ENCODE data around the gene VKORC1L1. TPM values are rescaled to one million over a fixed set of nuclear protein-coding genes. Genes with fewer than 3 reads are reported as not detected.
"Not testable (repeated sequence)": the region's sequence is repeated elsewhere in the genome, so short reads cannot be mapped to it uniquely, and the experiment has no call there.

VKORC1L1 gene
- total and polyA plus RNA-seq, 9 donors = 11.0 to 24.4 (median 20.4) TPM

GRCh38 chr7:65955718-65956117 lies 82.8 kb downstream of the VKORC1L1 start:
- no peaks in the 10 kb centered on the region for H3K4me1 ChIP-seq (ENCODE audit: control insufficient read depth, insufficient read depth, low read length)
- peaks cover 32% of the 10 kb centered on the region for H3K36me3 ChIP-seq (ENCODE audit: control insufficient read depth, insufficient read depth, low read length)
- WGBS (ENCODE audit: insufficient coverage) = 100% methylated on average over 2 of the region's 4 CpGs
- H3K9me3 ChIP-seq (replicated peaks; ENCODE audit: control insufficient read depth, low read depth, low read length) = no peaks in the 10 kb centered on the region
- H3K27ac ChIP-seq (ENCODE audit: low read length) = no peak overlapping the region
- DNase-seq = no peak
- no peak overlapping the region for H3K4me3 ChIP-seq (ENCODE audit: low read length)
- no peaks in the 10 kb centered on the region for H3K27me3 ChIP-seq (ENCODE audit: control insufficient read depth, insufficient read depth, low read length)

DNA sequence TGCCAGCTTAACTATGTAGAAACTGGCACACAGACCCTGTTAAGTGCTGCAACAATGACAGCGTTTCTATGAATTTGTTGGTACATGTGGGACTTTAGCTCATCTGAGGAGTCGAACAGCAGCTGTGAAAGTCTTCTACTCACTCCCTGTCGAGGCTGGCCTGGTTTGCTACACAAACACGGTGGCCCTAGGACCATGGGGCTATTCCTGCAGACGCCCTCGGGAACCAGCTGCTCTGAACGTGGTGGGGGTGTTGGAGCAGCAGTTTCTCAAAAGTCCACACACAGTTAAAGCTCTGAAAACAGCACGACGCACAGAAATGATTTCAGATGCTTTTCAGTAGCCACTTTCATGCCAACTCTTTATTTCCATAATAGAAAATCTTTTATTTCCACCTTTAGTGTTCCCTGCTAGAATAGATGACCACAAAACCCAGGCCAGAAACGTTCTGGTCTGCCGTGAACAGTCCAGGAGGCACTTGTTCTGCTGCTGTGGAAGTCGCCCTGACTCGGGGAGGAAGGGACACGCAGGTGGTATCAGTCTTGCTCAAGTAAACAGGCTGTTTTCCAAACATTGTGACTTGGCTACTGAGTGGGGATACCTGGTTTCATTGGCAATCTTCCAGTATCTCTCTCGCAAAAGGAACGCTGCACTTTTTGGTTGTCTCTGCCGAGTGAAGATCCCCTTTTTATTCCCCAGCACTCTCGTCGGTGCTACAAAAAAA lies 87.6 kb downstream of the VKORC1L1 start:
- no peaks in the 10 kb centered on the region for H3K27me3 ChIP-seq (ENCODE audit: control insufficient read depth, insufficient read depth, low read length)
- H3K9me3 ChIP-seq (replicated peaks; ENCODE audit: control insufficient read depth, low read depth, low read length) = no peaks in the 10 kb centered on the region
- DNase-seq = no peak
- H3K4me1 ChIP-seq (ENCODE audit: control insufficient read depth, insufficient read depth, low read length) = no peaks in the 10 kb centered on the region
- WGBS (ENCODE audit: insufficient coverage) = 72% methylated on average over 6 of the region's 19 CpGs
- H3K36me3 ChIP-seq (ENCODE audit: control insufficient read depth, insufficient read depth, low read length) = peaks cover 54% of the 10 kb centered on the region
- H3K27ac ChIP-seq (ENCODE audit: low read length) = no peak overlapping the region
- H3K4me3 ChIP-seq (ENCODE audit: low read length) = no peak overlapping the region

DNA sequence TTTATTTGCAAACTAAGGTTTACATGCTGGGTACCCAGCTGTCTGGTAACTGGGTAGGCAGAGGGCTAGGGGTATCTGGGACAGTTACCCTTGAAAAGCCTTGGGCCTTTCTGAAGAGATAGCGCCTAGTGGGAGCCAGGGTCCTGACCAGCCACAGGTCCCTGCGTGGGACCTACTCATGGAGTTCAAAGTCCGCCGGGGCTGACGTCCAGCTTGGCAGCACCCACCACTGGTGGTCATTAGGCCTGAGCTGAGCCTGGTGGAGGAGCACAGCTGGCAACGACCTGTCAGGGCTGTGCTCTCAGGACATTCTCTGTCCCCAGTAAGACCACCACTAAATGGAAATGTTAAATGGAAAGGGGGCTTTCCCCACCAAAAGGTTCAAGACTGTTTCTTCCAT lies 89.2 kb downstream of the VKORC1L1 start:
- no peak for DNase-seq
- Histone ChIP-seq H3K4me3 (ENCODE audit: low read length) (no peak overlapping the region), H3K4me1 (ENCODE audit: control insufficient read depth, insufficient read depth, low read length) (no peaks in the 10 kb centered on the region), H3K27me3 (ENCODE audit: control insufficient read depth, insufficient read depth, low read length) (no peaks in the 10 kb centered on the region), H3K36me3 (ENCODE audit: control insufficient read depth, insufficient read depth, low read length) (peaks cover 63% of the 10 kb centered on the region), H3K27ac (ENCODE audit: low read length) (no peak overlapping the region), H3K9me3 (replicated peaks; ENCODE audit: control insufficient read depth, low read depth, low read length) (no peaks in the 10 kb centered on the region)
- 90% methylated on average over 5 of the region's 6 CpGs for WGBS (ENCODE audit: insufficient coverage)

- no CpG with 5 or more reads among the region's 3 CpGs for WGBS (ENCODE audit: insufficient coverage)
- DNase-seq; H3K4me1 ChIP-seq (ENCODE audit: control insufficient read depth, insufficient read depth, low read length); H3K27me3 ChIP-seq (ENCODE audit: control insufficient read depth, insufficient read depth, low read length); H3K27ac ChIP-seq (ENCODE audit: low read length); H3K4me3 ChIP-seq (ENCODE audit: low read length); H3K9me3 ChIP-seq (replicated peaks; ENCODE audit: control insufficient read depth, low read depth, low read length): not testable (repeated sequence)
- peaks cover 89% of the 10 kb centered on the region for H3K36me3 ChIP-seq (ENCODE audit: control insufficient read depth, insufficient read depth, low read length)
Measured at GRCh38 chr7:65964671-65965070, 91.8 kb downstream of the VKORC1L1 start.

DNA sequence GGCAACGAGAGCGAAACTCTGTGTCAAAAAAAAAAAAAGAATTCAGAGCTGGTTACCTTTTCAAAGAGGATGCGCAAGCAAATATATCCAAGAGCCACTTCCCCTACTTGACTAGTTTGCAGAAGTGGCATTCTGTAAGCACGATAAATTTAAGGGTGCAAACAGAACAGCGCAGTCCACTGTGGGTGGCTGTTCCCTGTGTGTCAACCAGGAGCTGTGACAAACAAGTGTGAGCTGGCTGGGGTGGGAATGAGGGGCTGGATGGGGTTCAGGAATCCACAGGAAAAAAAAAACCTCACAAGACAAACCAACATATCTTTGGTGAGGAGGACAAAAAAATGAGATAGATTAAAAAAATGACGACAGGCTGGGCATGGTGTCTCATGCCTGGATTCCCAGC lies 93.3 kb downstream of the VKORC1L1 start:
- H3K36me3 ChIP-seq (ENCODE audit: control insufficient read depth, insufficient read depth, low read length) = peaks cover 87% of the 10 kb centered on the region
- H3K27ac ChIP-seq (ENCODE audit: low read length) = no peak overlapping the region
- H3K4me1 ChIP-seq (ENCODE audit: control insufficient read depth, insufficient read depth, low read length) = no peaks in the 10 kb centered on the region
- 95% methylated on average over 4 of the region's 6 CpGs for WGBS (ENCODE audit: insufficient coverage)
- no peak overlapping the region for H3K4me3 ChIP-seq (ENCODE audit: low read length)
- no peak for DNase-seq
- no peaks in the 10 kb centered on the region for H3K27me3 ChIP-seq (ENCODE audit: control insufficient read depth, insufficient read depth, low read length)
- no peaks in the 10 kb centered on the region for H3K9me3 ChIP-seq (replicated peaks; ENCODE audit: control insufficient read depth, low read depth, low read length)

- Histone ChIP-seq H3K27ac (ENCODE audit: low read length) (no peak overlapping the region), H3K27me3 (ENCODE audit: control insufficient read depth, insufficient read depth, low read length) (no peaks in the 10 kb centered on the region), H3K9me3 (replicated peaks; ENCODE audit: control insufficient read depth, low read depth, low read length) (no peaks in the 10 kb centered on the region), H3K4me3 (ENCODE audit: low read length) (no peak overlapping the region), H3K4me1 (ENCODE audit: control insufficient read depth, insufficient read depth, low read length) (no peaks in the 10 kb centered on the region), H3K36me3 (ENCODE audit: control insufficient read depth, insufficient read depth, low read length) (peaks cover 92% of the 10 kb centered on the region)
- no peak for DNase-seq
- WGBS (ENCODE audit: insufficient coverage) = 98% methylated on average over 8 of the region's 17 CpGs
Measured at GRCh38 chr7:65967361-65968155, 94.7 kb downstream of the VKORC1L1 start.

DNA sequence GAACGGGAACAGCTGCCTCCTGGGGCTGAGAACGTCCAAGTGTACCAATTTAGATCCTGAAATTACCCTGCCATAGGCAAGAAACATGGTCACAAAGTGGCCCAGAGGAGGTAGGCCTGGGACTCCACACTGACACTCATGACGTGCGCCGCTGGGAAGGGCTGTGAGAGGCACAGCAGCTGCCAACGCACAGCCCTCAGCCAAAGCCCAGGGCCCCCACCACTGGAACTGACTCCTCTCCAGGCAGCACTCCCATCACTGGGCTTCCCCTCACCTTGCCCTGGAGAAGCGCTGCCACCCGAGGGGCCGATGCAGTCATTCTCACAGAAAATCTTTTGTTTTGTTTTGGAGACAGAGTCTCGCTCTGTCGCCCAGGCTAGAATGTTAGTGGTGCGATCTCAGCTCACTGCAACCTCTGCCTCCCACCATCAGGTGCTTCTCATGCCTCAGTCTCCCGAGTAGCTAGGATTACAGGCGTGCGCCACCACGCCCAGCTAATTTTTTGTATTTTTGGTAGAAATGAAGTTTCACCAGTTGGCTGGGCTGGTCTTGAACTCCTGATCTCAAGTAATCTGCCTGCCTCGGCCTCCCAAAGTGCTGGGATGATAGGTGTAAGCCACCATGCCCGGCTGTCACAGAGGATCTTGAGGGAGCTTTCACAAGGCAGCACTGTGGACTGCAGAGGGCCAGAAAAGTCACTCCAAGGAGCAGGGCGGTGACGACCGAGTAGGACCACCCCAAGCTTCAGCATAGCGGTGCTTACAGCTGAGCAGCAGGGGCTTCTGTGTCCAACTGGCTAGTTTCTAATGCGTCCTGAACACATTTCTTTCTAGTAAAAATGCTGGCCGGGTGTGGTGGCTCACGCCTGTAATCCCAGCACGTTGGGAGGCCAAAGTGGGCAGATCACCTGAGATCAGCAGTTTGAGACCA lies 95.6 kb downstream of the VKORC1L1 start:
- Histone ChIP-seq H3K27ac (ENCODE audit: low read length) (no peak overlapping the region), H3K4me1 (ENCODE audit: control insufficient read depth, insufficient read depth, low read length) (no peaks in the 10 kb centered on the region), H3K36me3 (ENCODE audit: control insufficient read depth, insufficient read depth, low read length) (peaks cover 93% of the 10 kb centered on the region), H3K27me3 (ENCODE audit: control insufficient read depth, insufficient read depth, low read length) (no peaks in the 10 kb centered on the region), H3K9me3 (replicated peaks; ENCODE audit: control insufficient read depth, low read depth, low read length) (no peaks in the 10 kb centered on the region), H3K4me3 (ENCODE audit: low read length) (no peak overlapping the region)
- no peak for DNase-seq
- WGBS (ENCODE audit: insufficient coverage) = 97% methylated on average over 19 of the region's 26 CpGs

DNA sequence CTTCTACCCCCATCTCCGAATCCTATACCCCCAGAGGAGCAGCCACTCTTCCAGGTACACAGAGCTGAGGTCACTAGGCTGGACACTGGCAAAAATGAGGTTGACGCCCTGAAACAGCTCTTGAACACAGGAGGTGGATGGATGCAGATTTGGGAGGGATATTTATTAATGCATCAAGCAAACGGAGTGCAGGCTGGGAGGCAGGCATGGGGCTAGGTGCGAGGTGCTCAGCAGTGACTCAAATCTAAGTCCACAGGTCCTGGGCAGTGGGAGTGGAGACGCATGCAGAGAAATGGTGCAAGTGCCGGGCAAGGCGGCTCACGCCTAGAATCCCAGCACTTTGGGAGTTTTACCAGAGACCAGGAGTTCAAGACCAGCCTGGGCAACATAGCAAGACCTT lies 98.1 kb downstream of the VKORC1L1 start:
- no peaks in the 10 kb centered on the region for H3K9me3 ChIP-seq (replicated peaks; ENCODE audit: control insufficient read depth, low read depth, low read length)
- 93% methylated on average over 5 of the region's 8 CpGs for WGBS (ENCODE audit: insufficient coverage)

DNA sequence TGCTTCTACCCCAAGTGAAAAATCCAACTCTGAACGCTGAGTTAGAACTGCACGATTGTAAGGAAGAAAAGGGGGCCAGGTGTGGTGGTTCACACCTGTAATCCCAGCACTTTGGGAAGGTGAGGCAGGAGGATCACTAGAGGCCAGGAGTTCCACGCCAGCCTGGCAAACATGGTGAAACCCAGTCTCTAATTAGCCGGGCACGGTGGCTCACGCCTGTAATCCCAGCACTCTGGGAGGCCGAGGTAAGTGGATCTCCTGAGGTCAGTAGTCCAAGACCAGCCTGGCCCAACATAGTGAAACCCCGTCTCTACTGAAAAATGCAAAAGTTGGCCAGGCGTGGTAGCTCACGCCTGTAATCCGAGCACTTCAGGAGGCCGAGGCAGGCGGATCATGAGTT lies 100.1 kb downstream of the VKORC1L1 start:
- 96% methylated on average over 13 of the region's 13 CpGs for WGBS (ENCODE audit: insufficient coverage)
- no peaks in the 10 kb centered on the region for H3K9me3 ChIP-seq (replicated peaks; ENCODE audit: control insufficient read depth, low read depth, low read length)

More for the DNA sequence above, 98.1 kb downstream of the VKORC1L1 start:
- Histone ChIP-seq H3K27ac (ENCODE audit: low read length) (no peak overlapping the region), H3K27me3 (ENCODE audit: control insufficient read depth, insufficient read depth, low read length) (no peaks in the 10 kb centered on the region), H3K36me3 (ENCODE audit: control insufficient read depth, insufficient read depth, low read length) (peaks cover 92% of the 10 kb centered on the region), H3K4me1 (ENCODE audit: control insufficient read depth, insufficient read depth, low read length) (no peaks in the 10 kb centered on the region), H3K4me3 (ENCODE audit: low read length) (no peak overlapping the region)
- no peak for DNase-seq

More for the DNA sequence above, 100.1 kb downstream of the VKORC1L1 start:
- Histone ChIP-seq H3K4me1 (ENCODE audit: control insufficient read depth, insufficient read depth, low read length) (no peaks in the 10 kb centered on the region), H3K36me3 (ENCODE audit: control insufficient read depth, insufficient read depth, low read length) (peaks cover 77% of the 10 kb centered on the region), H3K27ac (ENCODE audit: low read length) (no peak overlapping the region), H3K27me3 (ENCODE audit: control insufficient read depth, insufficient read depth, low read length) (no peaks in the 10 kb centered on the region), H3K4me3 (ENCODE audit: low read length) (no peak overlapping the region)
- DNase-seq = no peak

Measured in muscle of leg (tissue), 11 donors.